ENCODE data around the gene CYB5D1.

- TF ChIP-seq EZH2 (IDR thresholded peaks at IDR 0.05; ENCODE audit: borderline replicate concordance, low read depth, low read length, poor library complexity, severe bottlenecking) (no peak), CTCF (conservative IDR thresholded peaks at IDR 0.05; ENCODE audit: low read depth, low read length) (no peak)
Observed at GRCh38 chr17:7830616-7831015, 27.2 kb upstream of the CYB5D1 start.
